ENCODE data around the gene CCDC12.

- TF ChIP-seq CTCF (conservative IDR thresholded peaks at IDR 0.05 in 1 of 2, IDR thresholded peaks at IDR 0.05 in 1 of 2; ENCODE audit: extremely low read depth in 1 of 2, insufficient read depth in 1 of 2, low read depth in 1 of 2, low read length in 2 of 2) = peak; percentile 7 to 48
- no peak for TF ChIP-seq EZH2 (IDR thresholded peaks at IDR 0.05; ENCODE audit: borderline replicate concordance, low read length)
Observed at GRCh38 chr3:46908294-46908985, 68.1 kb downstream of the CCDC12 start.

Data from mammary epithelial cell (primary cell).